Measurements from ENCODE around the gene ST8SIA3. TPM values are rescaled to one million over a fixed set of nuclear protein-coding genes. Genes with fewer than 3 reads are reported as not detected.

Gene ST8SIA3
- total RNA-seq, 2 experiments from 2014 or later: not detected

GRCh38 chr18:57326718-57327323 lies 25.5 kb upstream of the ST8SIA3 start:
- intact Hi-C loops (cut with micrococcal nuclease): no loop called here
- POLR2A ChIA-PET: no interaction called here

GRCh38 chr18:57328665-57329064 lies 23.7 kb upstream of the ST8SIA3 start:
- peaks cover 5% of the 10 kb centered on the region for H3K27me3 Mint-ChIP-seq
- no peak for ATAC-seq
- POLR2A ChIA-PET: no interaction called here
- intact Hi-C loops (cut with micrococcal nuclease): no loop called here
- CTCF ChIA-PET: no interaction called here
- no peaks in the 10 kb centered on the region for H3K4me1 Mint-ChIP-seq (ENCODE audit: low read depth)
- DNase-seq: no peak
- no peak overlapping the region for H3K4me3 Mint-ChIP-seq
- TF ChIP-seq CTCF (IDR thresholded peaks at IDR 0.05): no peak
- H3K36me3 Mint-ChIP-seq (ENCODE audit: low read depth): no peaks in the 10 kb centered on the region
- no peak overlapping the region for H3K27ac Mint-ChIP-seq
- peaks cover 2% of the 10 kb centered on the region for H3K9me3 Mint-ChIP-seq

More at GRCh38 chr18:57326718-57327323, 25.5 kb upstream of the ST8SIA3 start:
- H3K27ac Mint-ChIP-seq: no peak overlapping the region
- DNase-seq (no peak), ATAC-seq (no peak)
- H3K27me3 Mint-ChIP-seq: peaks cover 13% of the 10 kb centered on the region
- no peaks in the 10 kb centered on the region for H3K4me1 Mint-ChIP-seq (ENCODE audit: low read depth)
- CTCF ChIA-PET: no interaction called here
- no peaks in the 10 kb centered on the region for H3K36me3 Mint-ChIP-seq (ENCODE audit: low read depth)
- no peak for TF ChIP-seq CTCF (IDR thresholded peaks at IDR 0.05)
- peaks cover 3% of the 10 kb centered on the region for H3K9me3 Mint-ChIP-seq
- H3K4me3 Mint-ChIP-seq: no peak overlapping the region

- H3K27ac Mint-ChIP-seq: no peak overlapping the region
- ChIA-PET POLR2A (no interaction called here), CTCF (no interaction called here)
- H3K27me3 Mint-ChIP-seq: peaks cover 3% of the 10 kb centered on the region
- no peak for DNase-seq
- H3K4me3 Mint-ChIP-seq: no peak overlapping the region
- ATAC-seq: no peak
- no peaks in the 10 kb centered on the region for H3K4me1 Mint-ChIP-seq (ENCODE audit: low read depth)
- no peaks in the 10 kb centered on the region for H3K9me3 Mint-ChIP-seq
- no peaks in the 10 kb centered on the region for H3K36me3 Mint-ChIP-seq (ENCODE audit: low read depth)
- intact Hi-C loops (cut with micrococcal nuclease): no loop called here
- TF ChIP-seq CTCF (IDR thresholded peaks at IDR 0.05): no peak
Observed at GRCh38 chr18:57329856-57330255, 22.5 kb upstream of the ST8SIA3 start.

- no peak for TF ChIP-seq CTCF (IDR thresholded peaks at IDR 0.05)
- POLR2A ChIA-PET: no interaction called here
- Mint-ChIP-seq H3K9me3 (no peaks in the 10 kb centered on the region), H3K36me3 (ENCODE audit: low read depth) (no peaks in the 10 kb centered on the region), H3K4me1 (ENCODE audit: low read depth) (no peaks in the 10 kb centered on the region), H3K27me3 (peaks cover 5% of the 10 kb centered on the region), H3K27ac (no peak overlapping the region), H3K4me3 (no peak overlapping the region)
- no peak for DNase-seq
- intact Hi-C loops (cut with micrococcal nuclease): no loop called here
- no peak for ATAC-seq
- CTCF ChIA-PET: no interaction called here
Observed at GRCh38 chr18:57331718-57332117, 20.6 kb upstream of the ST8SIA3 start.

GRCh38 chr18:57333940-57334339 lies 18.4 kb upstream of the ST8SIA3 start:
- CTCF ChIA-PET: no interaction called here
- Mint-ChIP-seq H3K9me3 (no peaks in the 10 kb centered on the region), H3K27ac (no peak overlapping the region), H3K36me3 (ENCODE audit: low read depth) (no peaks in the 10 kb centered on the region), H3K27me3 (peaks cover 7% of the 10 kb centered on the region), H3K4me3 (no peak overlapping the region), H3K4me1 (ENCODE audit: low read depth) (no peaks in the 10 kb centered on the region)
- POLR2A ChIA-PET: no interaction called here
- DNase-seq (no peak), ATAC-seq (no peak)
- intact Hi-C loops (cut with micrococcal nuclease): no loop called here
- no peak for TF ChIP-seq CTCF (IDR thresholded peaks at IDR 0.05)
